ENCODE data around the gene DCLK1. TPM values are rescaled to one million over a fixed set of nuclear protein-coding genes. Genes with fewer than 3 reads are reported as not detected.
A peak's percentile ranks its signal among the peaks of the same experiment; 100 is the strongest.

Gene DCLK1
- total RNA-seq, 1 experiment from 2014 or later = 6.7 TPM

GRCh38 chr13:35839806-35840205 lies 291.4 kb downstream of the DCLK1 start:
- no peak for DNase-seq (ENCODE audit: extremely low read depth, low read depth)

- no peak for DNase-seq (ENCODE audit: extremely low read depth, low read depth)
Measured at GRCh38 chr13:35838356-35838755, 292.8 kb downstream of the DCLK1 start.

GRCh38 chr13:35836446-35836845 lies 294.7 kb downstream of the DCLK1 start:
- no peak for DNase-seq (ENCODE audit: extremely low read depth, low read depth)

- no peak for DNase-seq (ENCODE audit: extremely low read depth, low read depth)
Measured at GRCh38 chr13:35835989-35836388, 295.2 kb downstream of the DCLK1 start.

GRCh38 chr13:35833608-35834275 lies 297.4 kb downstream of the DCLK1 start:
- DNase-seq (ENCODE audit: extremely low read depth, low read depth) = no peak

- DNase-seq (ENCODE audit: extremely low read depth, low read depth) = no peak
Measured at GRCh38 chr13:35833031-35833430, 298.2 kb downstream of the DCLK1 start.

- DNase-seq (ENCODE audit: extremely low read depth, low read depth) = no peak
Measured at GRCh38 chr13:35832551-35832950, 298.6 kb downstream of the DCLK1 start.

GRCh38 chr13:35830850-35831450 lies 300.2 kb downstream of the DCLK1 start:
- no peak for DNase-seq (ENCODE audit: extremely low read depth, low read depth)

- no peak for DNase-seq (ENCODE audit: extremely low read depth, low read depth)
Measured at GRCh38 chr13:35826626-35827254, 304.4 kb downstream of the DCLK1 start.

- DNase-seq (ENCODE audit: extremely low read depth, low read depth) = no peak
Measured at GRCh38 chr13:35824825-35825224, 306.4 kb downstream of the DCLK1 start.

GRCh38 chr13:35824395-35824794 lies 306.8 kb downstream of the DCLK1 start:
- DNase-seq (ENCODE audit: extremely low read depth, low read depth) = no peak

GRCh38 chr13:35822666-35823065 lies 308.5 kb downstream of the DCLK1 start:
- no peak for DNase-seq (ENCODE audit: extremely low read depth, low read depth)

- DNase-seq (ENCODE audit: extremely low read depth, low read depth) = peak; percentile 29
Measured at GRCh38 chr13:35818633-35819067, 312.5 kb downstream of the DCLK1 start.

- DNase-seq (ENCODE audit: extremely low read depth, low read depth) = no peak
Measured at GRCh38 chr13:35817642-35818607, 313.3 kb downstream of the DCLK1 start.

- no peak for DNase-seq (ENCODE audit: extremely low read depth, low read depth)
Measured at GRCh38 chr13:35814605-35815011, 316.6 kb downstream of the DCLK1 start.

- DNase-seq (ENCODE audit: extremely low read depth, low read depth) = no peak
Measured at GRCh38 chr13:35812736-35813135, 318.4 kb downstream of the DCLK1 start.

GRCh38 chr13:35810321-35810720 lies 320.9 kb downstream of the DCLK1 start:
- no peak for DNase-seq (ENCODE audit: extremely low read depth, low read depth)

- no peak for DNase-seq (ENCODE audit: extremely low read depth, low read depth)
Measured at GRCh38 chr13:35808846-35809245, 322.3 kb downstream of the DCLK1 start.

- DNase-seq (ENCODE audit: extremely low read depth, low read depth) = no peak
Measured at GRCh38 chr13:35804901-35805300, 326.3 kb downstream of the DCLK1 start.

GRCh38 chr13:35797991-35798390 lies 333.2 kb downstream of the DCLK1 start:
- no peak for DNase-seq (ENCODE audit: extremely low read depth, low read depth)

- DNase-seq (ENCODE audit: extremely low read depth, low read depth) = no peak
Measured at GRCh38 chr13:35797244-35797643, 333.9 kb downstream of the DCLK1 start.
